Tongue (tissue), 2 donors: Measurements from ENCODE around the gene PLEKHD1. TPM values are rescaled to one million over a fixed set of nuclear protein-coding genes. Genes with fewer than 3 reads are reported as not detected.
A peak's percentile ranks its signal among the peaks of the same experiment; 100 is the strongest.

Experiments
- DNase-seq: peaks from one replicate; pipeline ENCODE4 v3.0.0-alpha.2; 2015
- total RNA-seq: library from RNA; depleted of rRNA; stranded (reverse); fragments of >200 nt; gene quantifications from one replicate; pipeline ENCODE4 v1.2.3, GENCODE V29; 2014

The PLEKHD1 gene
- total RNA-seq, 1 donor from 2014 or later = 0.21 TPM

DNA sequence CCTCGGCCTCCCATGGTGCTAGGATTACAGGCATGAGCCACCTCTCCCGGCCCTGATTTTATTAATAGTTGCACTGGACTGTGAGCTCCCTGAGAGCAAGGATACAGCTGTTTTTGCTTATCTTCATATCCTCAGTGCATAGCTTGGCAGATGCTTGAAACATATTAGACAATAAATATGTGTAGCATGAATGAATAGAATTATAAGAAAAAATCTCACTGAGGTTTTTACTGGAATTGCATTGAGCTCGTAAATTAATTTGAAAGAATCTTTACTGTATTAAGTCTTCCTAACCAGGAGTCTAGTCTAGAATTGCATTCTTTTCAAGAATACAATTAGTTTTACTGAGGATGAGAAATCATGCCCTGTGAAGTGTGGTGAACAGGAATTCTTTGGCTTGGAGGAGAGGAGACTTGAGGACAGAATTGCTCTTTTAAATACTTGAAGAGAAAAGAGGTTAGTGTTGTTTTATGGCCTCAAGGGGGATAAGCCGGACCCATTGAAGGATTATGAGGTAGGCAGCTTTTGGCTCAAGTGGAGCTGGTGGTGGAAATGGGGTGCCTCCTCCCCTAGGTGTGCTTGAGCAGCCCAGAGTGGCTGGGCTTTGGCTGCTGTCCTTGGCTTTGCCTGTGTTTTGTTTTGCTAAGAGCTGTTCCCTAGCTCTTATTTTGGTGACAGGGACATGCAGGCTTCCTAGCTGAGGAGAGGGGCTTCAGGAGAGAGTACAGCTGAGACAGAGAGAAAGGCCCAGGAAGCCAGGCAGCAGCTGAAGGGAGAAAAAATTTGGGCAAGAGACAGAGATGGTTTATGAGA, 34.0 kb downstream of the PLEKHD1 start:
- no peak for DNase-seq

DNA sequence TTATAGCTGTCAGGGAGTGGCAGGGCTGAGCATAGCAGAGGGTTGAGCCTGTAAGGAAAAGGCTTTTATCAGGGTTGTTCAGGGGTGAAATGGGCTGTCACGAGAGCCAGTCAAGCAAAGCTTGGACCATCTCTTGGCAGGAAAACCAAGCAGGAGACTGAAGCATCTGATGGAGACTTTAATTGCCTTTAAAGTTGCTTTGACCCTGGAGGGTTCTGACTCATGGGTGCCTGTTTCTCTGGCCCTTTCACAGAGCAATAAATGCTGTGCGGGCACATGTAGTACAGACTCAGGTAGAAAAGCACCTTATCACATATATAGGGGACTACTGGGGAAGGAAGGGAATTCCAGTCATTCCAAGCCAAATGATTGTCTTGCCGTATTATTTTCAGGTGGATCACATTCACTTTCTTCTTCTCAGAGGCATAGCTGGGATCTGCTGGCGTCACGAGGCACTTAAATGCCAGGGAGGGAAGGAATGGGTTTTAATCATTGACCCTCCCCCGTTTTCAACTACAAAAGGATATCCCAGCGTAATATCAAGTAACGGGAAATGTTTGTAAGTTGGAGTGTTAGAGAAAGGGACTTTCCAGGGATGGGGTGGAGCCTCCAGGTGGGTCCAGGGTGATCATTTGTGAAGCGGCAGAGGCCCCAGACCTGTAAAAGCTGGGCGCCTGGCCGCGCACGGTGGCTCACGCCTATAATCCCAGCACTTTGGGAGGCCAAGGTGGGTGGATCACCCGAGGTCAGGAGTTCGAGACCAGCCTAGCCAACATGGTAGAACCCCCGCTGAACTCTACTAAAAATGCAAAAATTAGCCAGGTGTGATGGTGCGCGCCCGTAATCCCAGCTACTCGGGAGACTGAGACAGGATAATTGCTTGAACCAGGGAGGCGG, 34.9 kb downstream of the PLEKHD1 start:
- no peak for DNase-seq

DNA sequence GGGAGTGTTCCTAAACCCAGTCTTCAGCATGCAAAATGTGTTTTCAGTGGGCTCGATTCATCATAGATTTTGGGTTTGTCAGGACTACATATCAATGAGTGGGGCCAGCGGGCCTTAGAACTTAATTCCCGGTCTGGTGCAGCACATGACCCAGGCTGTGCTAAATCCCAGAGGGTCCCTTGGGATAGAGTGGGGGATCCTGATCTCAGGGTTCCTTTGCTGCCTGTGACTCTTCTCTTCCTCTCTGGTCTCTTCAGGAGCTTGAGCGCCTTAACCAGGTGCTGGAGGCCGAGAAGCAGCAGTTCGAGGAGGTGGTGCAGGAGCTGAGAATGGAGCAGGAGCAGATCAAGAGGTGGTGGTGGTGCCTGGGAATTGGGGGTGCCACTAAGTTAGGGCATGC, 37.5 kb downstream of the PLEKHD1 start:
- no peak for DNase-seq

DNA sequence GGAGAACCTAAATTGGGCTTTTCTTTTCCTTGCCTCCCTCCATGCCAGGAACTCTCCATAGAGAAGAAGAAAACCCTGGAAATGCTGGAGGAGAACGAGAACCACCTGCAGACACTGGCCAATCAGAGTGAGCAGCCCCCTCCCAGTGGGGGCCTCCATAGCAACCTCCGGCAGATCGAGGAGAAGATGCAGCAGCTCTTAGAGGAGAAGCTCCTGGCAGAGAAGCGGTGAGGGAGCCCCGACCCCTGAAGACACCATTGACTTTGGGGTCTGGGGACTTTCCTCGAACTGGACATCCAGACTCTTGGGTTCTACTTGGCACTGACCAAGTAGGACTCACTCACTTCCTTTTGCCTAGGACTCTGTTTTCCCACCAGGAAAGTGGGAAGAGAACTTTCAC, 41.4 kb downstream of the PLEKHD1 start:
- DNase-seq = no peak

DNA sequence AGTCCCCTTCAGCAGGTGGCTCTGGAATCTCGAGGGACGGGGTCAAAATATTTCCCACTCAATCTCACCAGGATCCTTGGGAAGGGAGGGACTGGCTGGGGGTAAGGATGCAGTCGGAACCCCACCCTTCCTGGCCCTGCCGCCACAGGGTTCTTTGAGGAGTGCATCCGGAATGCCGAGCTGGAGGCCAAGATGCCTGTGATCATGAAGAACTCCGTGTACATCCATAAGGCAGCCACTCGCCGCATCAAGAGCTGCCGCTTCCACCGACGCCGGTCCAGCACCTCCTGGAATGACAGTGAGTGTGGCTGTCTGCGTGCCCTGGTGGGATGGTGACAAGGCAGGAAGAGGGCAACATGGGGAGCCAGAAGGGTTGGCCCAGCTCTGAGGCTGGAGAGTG, 43.1 kb downstream of the PLEKHD1 start:
- DNase-seq = no peak

DNA sequence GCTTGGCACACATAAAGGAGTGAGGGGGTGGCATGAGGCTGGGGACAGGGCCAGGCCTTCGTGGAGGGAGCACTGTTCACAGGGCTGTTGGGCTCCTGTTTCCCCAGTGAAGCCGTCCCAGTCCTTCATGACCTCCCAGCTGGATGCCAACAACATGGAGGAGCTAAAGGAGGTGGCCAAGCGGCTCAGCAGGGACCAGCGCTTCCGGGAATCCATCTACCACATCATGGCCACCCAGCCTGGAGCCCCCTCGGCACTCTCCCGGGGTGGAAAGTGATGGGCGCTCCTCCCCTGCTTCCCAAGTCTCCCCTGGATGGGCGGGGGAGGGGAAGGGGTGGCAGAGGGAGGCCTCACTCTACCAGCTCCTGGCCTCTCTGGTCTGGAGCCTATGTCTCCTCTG, 43.6 kb downstream of the PLEKHD1 start:
- DNase-seq = no peak

DNA sequence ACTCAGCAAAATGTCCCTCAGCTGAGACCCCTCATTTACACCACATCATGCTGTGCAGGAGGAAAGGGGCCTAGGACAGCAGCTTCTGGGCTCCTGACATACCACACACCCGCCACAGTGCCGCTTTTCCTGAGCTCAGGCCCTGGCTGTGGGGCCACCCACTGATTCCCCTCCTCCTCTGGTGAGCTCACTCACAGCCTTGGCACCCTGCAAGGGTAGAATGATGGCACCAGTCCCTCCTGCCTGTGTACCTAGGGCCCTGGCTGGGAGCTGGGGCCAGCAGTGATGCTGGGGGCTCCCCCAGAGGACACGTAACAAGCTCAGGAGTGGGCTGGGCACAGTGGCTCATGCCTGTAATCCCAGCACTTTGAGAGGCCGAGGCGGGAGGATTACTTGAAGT, 44.4 kb downstream of the PLEKHD1 start:
- DNase-seq = no peak

DNA sequence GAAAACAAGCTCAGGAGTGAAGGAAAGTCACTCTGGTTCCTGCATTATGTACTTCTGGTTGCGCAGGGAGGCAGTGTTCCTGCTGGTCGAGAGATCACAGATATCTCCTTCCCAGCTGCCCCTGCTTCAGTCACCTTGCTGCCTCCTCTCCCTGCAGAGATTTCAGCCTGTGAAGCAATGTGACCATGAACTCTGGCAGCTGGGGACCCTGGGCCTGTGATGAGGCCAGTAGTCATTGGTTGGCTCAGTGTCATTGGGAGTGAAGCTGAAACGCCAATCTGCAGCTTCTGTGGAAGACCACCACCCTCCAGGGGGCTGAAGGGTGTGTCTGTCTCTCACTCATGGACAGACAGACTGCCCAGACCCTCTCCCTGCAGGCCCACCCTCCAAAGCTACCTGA, 45.0 kb downstream of the PLEKHD1 start:
- DNase-seq = no peak

DNA sequence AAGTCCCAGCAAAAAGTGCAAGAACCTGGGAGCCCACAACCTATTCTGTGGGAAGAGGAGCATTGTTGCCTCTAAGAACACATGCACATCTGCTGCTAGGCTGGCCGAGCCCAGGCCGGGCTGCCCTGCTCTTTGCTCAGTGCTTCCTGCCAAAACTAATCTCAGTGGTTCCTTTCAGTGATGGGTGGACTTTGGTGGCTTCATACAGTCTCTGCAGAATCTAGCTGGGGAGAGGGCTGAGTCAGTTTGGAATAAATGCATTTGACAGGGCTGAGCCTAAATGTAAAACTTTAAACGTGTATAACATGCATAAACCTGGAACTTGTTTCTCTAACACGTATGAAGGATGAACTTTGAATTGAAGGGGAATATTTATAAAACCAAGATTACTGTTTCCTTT, 45.6 kb downstream of the PLEKHD1 start:
- DNase-seq = no peak

DNA sequence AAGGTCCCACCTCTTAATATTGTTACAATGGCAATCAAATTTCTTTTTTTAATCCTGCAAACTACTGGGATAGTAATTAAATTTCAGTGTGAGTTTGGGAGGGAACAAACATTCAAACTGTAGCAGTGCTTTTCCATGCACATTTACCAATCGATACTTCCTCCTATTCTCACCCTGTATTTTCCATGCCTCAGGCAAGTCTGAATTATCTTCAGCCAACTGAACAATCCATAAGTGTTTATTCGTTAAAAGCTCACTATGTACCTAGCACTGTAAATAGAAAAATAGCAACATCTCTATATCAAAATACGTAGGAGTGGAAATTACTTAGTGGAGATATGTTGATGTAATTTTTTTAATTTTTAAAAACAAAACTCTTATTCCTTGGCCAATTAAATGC, 46.6 kb downstream of the PLEKHD1 start:
- no peak for DNase-seq

DNA sequence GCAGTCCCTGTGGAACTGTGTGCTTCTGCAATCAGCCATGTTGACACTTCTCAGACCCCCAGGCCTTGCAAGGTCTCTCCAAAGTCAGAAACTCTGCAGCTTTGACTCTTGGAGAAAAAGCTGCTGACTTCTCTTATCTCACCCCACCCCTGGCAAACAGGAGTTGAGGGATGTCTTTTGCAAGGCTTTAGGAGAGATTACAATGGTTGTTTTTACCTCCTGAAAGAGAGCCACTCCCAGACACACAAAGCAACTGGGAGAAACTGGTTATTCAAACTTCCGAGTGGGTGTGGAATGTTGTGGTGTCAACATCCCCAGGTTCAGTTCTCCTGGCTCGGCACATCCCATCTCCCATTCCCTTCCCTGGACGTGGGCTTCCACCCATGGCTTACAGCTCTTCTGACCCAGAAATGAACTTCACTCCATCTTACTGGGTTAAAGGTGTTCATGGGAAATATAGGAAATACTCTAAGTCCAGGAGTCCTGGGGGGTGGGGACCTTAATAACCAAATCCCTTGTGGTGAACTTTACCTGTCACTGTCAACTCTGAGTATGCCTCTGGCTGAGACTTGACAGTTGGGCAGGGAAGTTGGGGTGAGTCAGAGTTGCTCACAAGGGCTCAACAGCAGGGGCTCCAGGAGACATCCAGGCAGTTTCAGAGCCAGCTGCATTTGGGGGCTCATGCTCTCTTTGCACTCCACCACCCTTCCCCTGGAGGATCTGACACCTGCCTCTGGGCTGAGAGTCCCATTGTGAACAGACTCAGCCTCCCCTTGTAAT, 48.2 kb downstream of the PLEKHD1 start:
- peak; percentile 12 for DNase-seq

DNA sequence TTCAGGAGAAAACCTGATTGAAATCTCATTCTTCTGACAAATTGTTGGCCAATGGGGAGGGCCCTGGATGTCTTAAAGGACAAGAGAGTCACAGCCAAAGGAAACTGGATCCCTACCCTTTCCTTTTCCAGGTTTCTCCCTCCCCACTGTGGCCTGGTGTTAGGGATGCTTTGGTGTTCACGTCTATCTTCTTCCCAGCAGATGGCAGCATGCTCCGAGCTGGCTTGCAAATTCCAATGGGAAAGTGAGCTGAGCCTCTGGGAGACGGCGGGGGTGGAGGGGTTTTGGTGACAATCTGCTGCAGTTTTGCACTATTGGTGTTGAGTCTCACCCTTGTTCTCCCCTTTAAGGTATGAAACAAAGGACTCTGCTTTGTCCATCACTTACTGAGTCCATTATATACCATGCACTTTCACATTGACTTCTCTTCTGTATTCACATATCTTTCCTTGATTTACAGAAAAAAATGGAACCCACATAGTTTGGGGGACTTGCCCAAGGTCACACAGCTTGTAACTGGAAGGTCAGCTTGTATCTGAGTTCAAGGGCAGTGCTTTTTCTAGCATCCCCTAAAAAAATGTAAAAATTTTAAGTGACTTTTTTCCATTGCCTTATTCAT, 50.8 kb downstream of the PLEKHD1 start:
- DNase-seq = peak; percentile 71

DNA sequence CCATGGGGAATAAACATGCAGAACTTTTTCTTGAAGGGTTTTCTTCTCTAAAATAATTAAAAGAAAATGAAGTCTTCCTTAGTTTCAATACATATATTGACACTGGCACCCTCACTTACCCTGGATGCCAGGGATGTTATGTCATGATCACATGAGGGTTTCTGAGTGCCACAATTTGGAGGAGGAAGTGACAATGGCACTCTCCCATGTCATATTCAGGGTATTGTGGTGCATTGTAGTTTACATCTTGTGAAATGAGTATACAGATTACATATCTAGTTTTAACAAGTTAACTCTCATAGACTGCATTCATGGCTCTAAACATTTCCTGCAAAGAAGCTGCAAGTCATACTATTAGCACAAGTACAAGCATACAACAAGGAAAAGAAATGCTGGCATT, 52.4 kb downstream of the PLEKHD1 start:
- no peak for DNase-seq

DNA sequence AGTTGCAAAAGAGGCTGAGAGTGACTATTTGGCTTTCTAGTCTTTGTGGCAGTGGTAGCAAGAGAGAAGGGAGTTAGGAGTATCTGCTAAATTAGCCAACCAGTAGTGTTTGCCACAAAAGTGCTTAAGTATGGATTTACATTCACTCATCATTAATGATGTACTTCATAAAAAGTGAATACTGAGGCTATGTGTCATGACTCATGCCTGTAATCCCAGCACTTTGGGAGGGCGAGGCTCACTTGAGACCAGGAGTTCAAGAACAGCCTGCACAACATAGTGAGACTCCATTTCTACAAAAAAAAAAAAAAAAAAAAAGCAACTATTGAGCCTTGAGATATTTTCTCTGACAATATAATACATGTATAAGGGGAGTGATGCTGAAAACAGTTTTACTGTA, 53.4 kb downstream of the PLEKHD1 start:
- DNase-seq = no peak

DNA sequence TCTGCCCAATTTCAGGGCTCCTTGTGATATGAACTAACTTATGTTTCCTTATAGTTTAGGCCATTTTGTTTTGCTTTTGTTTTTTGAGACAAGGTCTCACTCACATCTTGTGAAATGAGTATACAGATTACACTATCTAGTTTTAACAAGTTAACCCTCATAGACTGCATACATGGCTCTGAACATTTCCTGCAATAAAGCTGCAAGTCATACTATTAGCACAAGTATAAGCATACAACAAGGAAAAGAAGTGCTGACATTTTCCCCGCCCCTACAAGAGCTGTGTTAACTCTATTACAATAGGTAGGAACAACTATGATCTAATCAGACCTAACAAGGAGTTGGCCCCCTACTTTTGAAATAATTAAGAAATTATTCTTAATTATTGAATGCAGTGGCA, 54.2 kb downstream of the PLEKHD1 start:
- no peak for DNase-seq

DNA sequence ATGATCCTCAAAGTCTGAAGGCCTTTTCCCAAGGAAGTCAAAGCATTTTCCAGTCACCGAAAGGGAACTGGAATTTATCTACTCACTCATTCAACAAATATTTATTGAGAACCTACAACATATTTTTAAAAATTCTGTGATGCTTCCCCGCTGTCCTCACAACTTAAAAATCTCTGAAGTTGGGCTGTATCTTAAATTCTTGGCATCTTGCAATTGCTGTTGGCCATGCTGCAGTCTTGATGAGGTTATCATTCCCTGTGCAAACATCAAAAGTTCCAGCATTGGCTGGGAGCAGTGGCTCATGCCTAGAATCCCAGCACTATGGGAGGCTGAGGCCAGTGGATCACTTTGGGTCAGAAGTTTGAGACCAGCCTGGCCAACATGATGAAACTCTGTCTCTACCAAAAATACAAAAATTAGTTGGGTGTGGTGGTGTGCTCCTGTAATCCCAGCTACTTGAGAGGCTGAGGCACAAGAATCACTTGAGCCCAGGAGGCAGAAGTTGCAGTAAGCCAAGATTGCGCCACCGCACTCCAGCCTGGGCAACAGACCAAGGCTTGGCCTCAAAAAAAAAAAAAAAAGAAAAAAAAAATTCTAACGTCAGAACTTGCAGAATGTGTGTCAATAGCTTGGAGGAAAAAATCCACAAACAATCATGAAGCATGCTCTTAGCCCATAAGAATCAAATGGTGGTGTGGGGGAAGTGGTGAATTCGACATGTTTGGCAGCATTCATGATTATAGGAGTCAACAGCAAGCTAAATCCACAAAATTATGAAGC, 55.3 kb downstream of the PLEKHD1 start:
- DNase-seq = no peak

DNA sequence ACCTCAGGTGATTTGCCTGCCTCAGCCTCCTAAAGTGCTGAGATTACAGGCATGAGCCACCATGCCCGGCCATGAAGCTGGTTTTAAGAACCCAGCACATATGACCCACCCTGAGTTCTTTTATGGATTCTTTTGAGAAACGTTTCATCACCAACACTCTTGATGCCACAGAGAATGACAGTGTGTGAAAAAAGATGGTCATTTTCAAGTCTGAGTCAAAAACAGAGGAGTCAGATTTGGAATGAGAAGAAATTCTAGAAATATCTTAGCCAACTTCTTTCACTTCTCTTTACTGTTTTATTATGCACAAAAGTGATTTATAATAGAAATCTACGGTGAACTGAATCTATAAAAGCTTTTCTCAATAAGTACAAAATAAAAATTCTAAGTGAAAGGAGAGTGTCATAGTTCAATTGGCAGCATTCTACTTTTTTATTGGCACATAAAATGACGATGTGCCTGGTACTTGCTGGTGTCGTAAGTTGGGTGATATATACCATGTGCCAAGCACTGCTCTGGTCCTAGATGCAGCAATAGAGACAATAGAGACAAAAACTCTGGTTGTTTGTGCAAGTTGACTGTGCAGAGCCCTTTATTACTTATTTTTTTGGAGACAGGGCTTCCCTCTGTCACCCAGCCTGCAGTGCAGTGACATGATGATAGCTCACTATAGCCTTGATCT, 56.3 kb downstream of the PLEKHD1 start:
- DNase-seq = no peak

DNA sequence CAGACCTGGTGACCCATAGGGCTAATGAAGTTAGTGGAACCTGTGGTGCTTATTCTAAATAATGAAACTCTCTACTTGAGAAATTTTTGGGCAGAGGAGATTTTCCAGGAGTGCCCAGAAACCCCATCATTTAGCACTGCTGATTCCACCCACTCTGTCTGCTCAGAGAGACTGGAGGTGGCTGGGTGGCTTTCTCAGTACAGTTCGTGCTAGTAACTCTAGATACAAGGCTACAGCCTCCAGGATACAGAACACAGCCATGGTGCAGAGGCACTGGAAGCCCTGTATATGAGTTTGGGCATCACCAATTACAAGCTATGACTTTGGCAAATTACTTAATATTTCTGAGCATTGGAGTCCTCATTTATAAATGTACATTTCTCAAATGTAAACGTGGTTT, 57.8 kb downstream of the PLEKHD1 start:
- no peak for DNase-seq

DNA sequence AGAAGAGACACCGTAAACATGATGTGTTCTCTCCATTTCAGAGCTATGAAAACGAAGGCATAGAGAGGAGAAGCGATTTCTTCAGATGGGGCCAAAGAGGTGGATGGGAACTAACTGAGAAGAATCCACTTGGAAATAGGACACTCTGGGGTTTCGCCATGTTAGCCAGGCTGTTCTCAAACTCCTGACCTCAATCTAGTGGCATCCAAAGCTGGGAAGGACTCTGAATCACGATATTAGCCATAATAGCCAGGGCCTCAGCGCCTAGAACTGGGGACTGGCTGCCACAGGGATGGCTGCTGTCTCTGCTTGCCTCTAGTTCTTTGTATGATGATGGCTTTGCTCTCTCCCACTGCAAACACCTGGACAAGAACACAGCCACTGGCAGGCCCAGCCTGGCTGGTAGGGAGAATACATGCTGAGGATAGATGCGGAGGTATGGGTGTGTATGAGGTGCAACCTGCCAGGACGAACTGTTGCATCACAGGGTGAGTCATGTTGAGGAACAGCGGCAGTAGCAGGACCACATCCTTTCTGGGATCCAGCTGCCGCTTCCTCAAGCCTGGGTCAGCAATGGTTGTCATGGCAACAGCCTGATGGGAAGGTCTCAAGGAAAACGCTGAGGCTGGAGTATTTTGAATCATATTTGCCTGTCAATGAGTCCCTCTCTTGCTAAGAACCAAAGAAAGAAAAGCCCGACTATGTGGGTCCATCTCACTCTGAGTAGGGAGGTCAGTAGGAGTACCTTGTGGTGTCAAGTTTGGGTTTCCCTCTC, 59.0 kb downstream of the PLEKHD1 start:
- DNase-seq = peak; percentile 29
